SK-N-SH (cell line): ENCODE measurements around the gene FBXL7. TPM values are rescaled to one million over a fixed set of nuclear protein-coding genes. Genes with fewer than 3 reads are reported as not detected.

Experiments
- CTCF ChIA-PET: fragments of 300-600, 350-600 bp; formaldehyde crosslinking; extraction: SDS; loops from one replicate; lab custom pipeline; 2021; lab: Yijun Ruan, JAX
- POLR2A ChIA-PET: fragments of 350-600 bp; sonication (Branson Sonifier 250); formaldehyde crosslinking; extraction: SDS; loops from one replicate; lab custom pipeline; 2020; ENCODE audit warnings: antibody characterized with exemption, inconsistent platforms; lab: Yijun Ruan, JAX
- DNase-seq: peaks from one replicate; pipeline ENCODE4 v3.0.0; 2012
- H2AFZ ChIP-seq: fragments of 200-600 bp; sonication (generic); 2 replicates; pipeline ENCODE4 v1.8.1; 2016; ENCODE audit warnings: antibody characterized with exemption, mild to moderate bottlenecking, low read depth
- H3F3A ChIP-seq: fragments of 200-600 bp; sonication (generic); replicated peaks from 2 replicates; pipeline ENCODE3; 2016; ENCODE audit warnings: antibody characterized with exemption, mild to moderate bottlenecking; ENCODE audit not compliant: insufficient read depth
- H3K27ac ChIP-seq, 2 experiments: fragments of 200-500 bp in 1 of 2; fragments of 200-600 bp in 1 of 2; sonication (Bioruptor generic) in 1 of 2; sonication (generic), shearing (Covaris generic) in 1 of 2; 2 replicates each; pipeline versions ENCODE4 v1.5.1 to v1.6.1; 2014 to 2016; ENCODE audit warnings: low read depth in 2 of 2, inconsistent platforms in 1 of 2, low read length in 1 of 2, mild to moderate bottlenecking in 1 of 2, mixed read lengths in 1 of 2
- H3K27me3 ChIP-seq: fragments of 200-600 bp; sonication (generic), shearing (Covaris generic); 2 replicates; pipeline ENCODE4 v1.6.1; 2016; ENCODE audit warnings: mixed run types; ENCODE audit not compliant: insufficient read depth
- H3K36me3 ChIP-seq, 2 experiments: fragments of 200-500 bp in 1 of 2; fragments of 200-600 bp in 1 of 2; sonication (Bioruptor generic) in 1 of 2; sonication (generic) in 1 of 2; replicated peaks in 1 of 2; 2 replicates each; pipeline versions ENCODE3 to v1.5.1; 2014 to 2016; ENCODE audit warnings: low read length in 1 of 2, mild to moderate bottlenecking in 1 of 2; ENCODE audit not compliant: insufficient read depth in 2 of 2, control insufficient read depth in 1 of 2
- H3K4me1 ChIP-seq, 2 experiments: fragments of 200-500 bp in 1 of 2; fragments of 200-600 bp in 1 of 2; sonication (Bioruptor generic) in 1 of 2; sonication (generic), shearing (Covaris generic) in 1 of 2; 2 replicates each; pipeline versions ENCODE4 v1.5.1 to v1.6.1; 2014 to 2016; ENCODE audit warnings: low read depth in 1 of 2, low read length in 1 of 2, mixed run types in 1 of 2; ENCODE audit not compliant: insufficient read depth in 2 of 2, control insufficient read depth in 1 of 2
- H3K4me2 ChIP-seq: fragments of 200-600 bp; sonication (generic), shearing (Covaris generic); 2 replicates; pipeline ENCODE4 v1.6.1; 2017; ENCODE audit warnings: mixed run types
- H3K4me3 ChIP-seq, 2 experiments: fragments of 200-500 bp in 1 of 2; fragments of 200-600 bp in 1 of 2; sonication (Bioruptor generic) in 1 of 2; sonication (generic), shearing (Covaris generic) in 1 of 2; 2 replicates each; pipeline versions ENCODE4 v1.5.1 to v1.8.1; 2014 to 2016; ENCODE audit warnings: low read depth in 2 of 2, inconsistent platforms in 1 of 2, low read length in 1 of 2, mild to moderate bottlenecking in 1 of 2, mixed read lengths in 1 of 2, moderate library complexity in 1 of 2
- H3K79me2 ChIP-seq: fragments of 200-600 bp; sonication (generic); 2 replicates; pipeline ENCODE4 v1.8.1; 2017; ENCODE audit warnings: mild to moderate bottlenecking; ENCODE audit not compliant: insufficient read depth
- H3K9ac ChIP-seq: fragments of 200-600 bp; sonication (generic); 2 replicates; pipeline ENCODE4 v1.6.1; 2017; ENCODE audit warnings: mixed run types
- H3K9me2 ChIP-seq: fragments of 200-600 bp; sonication (generic); 2 replicates; pipeline ENCODE4 v1.6.1; 2017; ENCODE audit warnings: mixed run types
- H3K9me3 ChIP-seq: fragments of 200-600 bp; sonication (generic); 2 replicates; pipeline ENCODE4 v1.6.1; 2017; ENCODE audit warnings: mixed run types, mild to moderate bottlenecking, moderate library complexity
- H4K20me1 ChIP-seq: fragments of 200-600 bp; sonication (generic); 2 replicates; pipeline ENCODE4 v1.6.1; 2017; ENCODE audit warnings: mild to moderate bottlenecking, mixed run types; ENCODE audit not compliant: insufficient read depth
- ELF1 ChIP-seq: IDR thresholded peaks from 2 replicates; pipeline ENCODE4 v1.4.0; 2012
- FOXJ3 ChIP-seq: sonication (generic); formaldehyde crosslinking; IDR thresholded peaks from 2 replicates; pipeline ENCODE4 v1.5.1; 2020; ENCODE audit warnings: mild to moderate bottlenecking, missing genetic modification reagents
- FOXM1 ChIP-seq: IDR thresholded peaks from 2 replicates; pipeline ENCODE4 v1.4.0; 2012; ENCODE audit warnings: low read depth, mild to moderate bottlenecking
- GABPA ChIP-seq: IDR thresholded peaks from 2 replicates; pipeline ENCODE4 v1.4.0; 2012; ENCODE audit warnings: low read depth, mild to moderate bottlenecking
- GATA2 ChIP-seq: sonication (generic); formaldehyde crosslinking; IDR thresholded peaks from 2 replicates; pipeline ENCODE4 v1.5.0; 2020; ENCODE audit warnings: mild to moderate bottlenecking, missing genetic modification reagents
- JUND ChIP-seq: IDR thresholded peaks from 2 replicates; pipeline ENCODE4 v1.4.0; 2012
- MEF2A ChIP-seq: IDR thresholded peaks from 2 replicates; pipeline ENCODE4 v1.4.0; 2012; ENCODE audit warnings: low read depth, borderline replicate concordance
- MXI1 ChIP-seq: IDR thresholded peaks from 2 replicates; pipeline ENCODE4 v1.6.1; 2012; ENCODE audit warnings: mild to moderate bottlenecking, low read depth, low read length, improper control_type of control experiment
- NFIC ChIP-seq: IDR thresholded peaks from 2 replicates; pipeline ENCODE4 v1.4.0; 2012; ENCODE audit warnings: borderline replicate concordance
- NRF1 ChIP-seq: IDR thresholded peaks from 2 replicates; pipeline ENCODE4 v1.6.1; 2012; ENCODE audit warnings: low read depth, mild to moderate bottlenecking, low read length
- POLR2AphosphoS5 ChIP-seq: IDR thresholded peaks from 2 replicates; pipeline ENCODE4 v1.6.1; 2012; ENCODE audit warnings: low read depth, low read length
- RCOR1 ChIP-seq: fragments of 150-350 bp; IDR thresholded peaks from 2 replicates; pipeline ENCODE4 v1.6.1; 2017; ENCODE audit warnings: antibody characterized with exemption, low read length
- REST ChIP-seq: IDR thresholded peaks from 2 replicates; pipeline ENCODE4 v1.6.1; 2012; ENCODE audit warnings: mild to moderate bottlenecking, low read depth, low read length, moderate library complexity
- RXRA ChIP-seq: IDR thresholded peaks from 2 replicates; pipeline ENCODE4 v1.4.0; 2012; ENCODE audit warnings: low read depth, mild to moderate bottlenecking, borderline replicate concordance
- SIN3A ChIP-seq: IDR thresholded peaks from 2 replicates; pipeline ENCODE4 v1.6.1; 2012; ENCODE audit warnings: low read depth, mild to moderate bottlenecking, low read length, moderate library complexity, borderline replicate concordance
- USF1 ChIP-seq: IDR thresholded peaks from 2 replicates; pipeline ENCODE4 v1.4.0; 2012; ENCODE audit warnings: low read depth, borderline replicate concordance
- USF2 ChIP-seq: fragments of 150-350 bp; IDR thresholded peaks from 2 replicates; pipeline ENCODE4 v1.6.1; 2017; ENCODE audit warnings: antibody characterized with exemption, low read length, low read depth, borderline replicate concordance
- YY1 ChIP-seq: IDR thresholded peaks from 2 replicates; pipeline ENCODE4 v1.4.0; 2012; ENCODE audit warnings: low read depth, mild to moderate bottlenecking
- WGBS: methylation state at CpG from one replicate; pipeline ENCODE4 v1.1.6; 2017; ENCODE audit warnings: low lambda C conversion rate; 5-methylcytosine and 5-hydroxymethylcytosine counted together
- polyA plus RNA-seq, 3 experiments: library from polyadenylated mRNA; depleted of rRNA; stranded (reverse); fragments of >200 nt; gene quantifications; 2 replicates each; pipeline ENCODE4 v1.2.3, GENCODE V29; 2012
- TF ChIP-seq, protein P1 (sequence below): fragments of 150-350 bp; IDR thresholded peaks from 2 replicates; pipeline ENCODE4 v1.6.1; 2016; ENCODE audit warnings: mild to moderate bottlenecking, low read depth, low read length

FBXL7 gene
- polyA plus RNA-seq, 1 of the 3 experiments (the other 2 are of a cell fraction): 7.0 TPM

- H3K27me3 ChIP-seq: no peaks in the 10 kb centered on the region
Observed at GRCh38 chr5:15528476-15528875, 28.5 kb downstream of the FBXL7 start.

GRCh38 chr5:15529013-15529412 is 29.0 kb downstream of the FBXL7 start:
- peaks cover 24% of the 10 kb centered on the region; the same call in 1 of the 2 replicates for H3K79me2 ChIP-seq

More at GRCh38 chr5:15528476-15528875, 28.5 kb downstream of the FBXL7 start:
- ChIA-PET CTCF (no interaction called here), POLR2A (no interaction called here)
- H3K4me3 ChIP-seq: no peak overlapping the region
- H3K9ac ChIP-seq: no peak overlapping the region
- peaks cover 0 to 2% of the 10 kb centered on the region in 2 experiments for H3K36me3 ChIP-seq
- DNase-seq: no peak
- no peaks in the 10 kb centered on the region for H3F3A ChIP-seq
- H3K27ac ChIP-seq: no peak overlapping the region
- H3K9me2 ChIP-seq: no peaks in the 10 kb centered on the region
- no peak overlapping the region for H2AFZ ChIP-seq
- peaks cover 0 to 20% of the 10 kb centered on the region in 2 experiments; a peak in 2 of 4 replicates for H3K4me1 ChIP-seq
- WGBS: 92% methylated on average over 3 of the region's 3 CpGs
- H4K20me1 ChIP-seq: peaks cover 9% of the 10 kb centered on the region; the same call in 1 of the 2 replicates
- H3K79me2 ChIP-seq: peaks cover 27% of the 10 kb centered on the region; the same call in 1 of the 2 replicates
- TF ChIP-seq RCOR1: no peak
- no peak for TF ChIP-seq MXI1
- no peak for TF ChIP-seq FOXM1
- no peak for TF ChIP-seq JUND
- no peak for TF ChIP-seq NFIC
- TF ChIP-seq USF2: no peak
- no peaks in the 10 kb centered on the region for H3K9me3 ChIP-seq
- no peak overlapping the region for H3K4me2 ChIP-seq

More at GRCh38 chr5:15529013-15529412, 29.0 kb downstream of the FBXL7 start:
- Histone ChIP-seq H3K4me3 (no peak overlapping the region), H3K27me3 (no peaks in the 10 kb centered on the region), H2AFZ (no peak overlapping the region), H3F3A (no peaks in the 10 kb centered on the region), H3K9me3 (no peaks in the 10 kb centered on the region), H3K4me1 (peaks cover 0 to 18% of the 10 kb centered on the region in 2 experiments; a peak in 2 of 4 replicates), H3K27ac (no peak overlapping the region), H3K4me2 (no peak overlapping the region), H3K9me2 (no peaks in the 10 kb centered on the region), H4K20me1 (peaks cover 9% of the 10 kb centered on the region; the same call in 1 of the 2 replicates), H3K9ac (no peak overlapping the region), H3K36me3 (peaks cover 0 to 2% of the 10 kb centered on the region in 2 experiments)
- no peak for DNase-seq
- 87% methylated on average over 5 of the region's 5 CpGs for WGBS
- POLR2A ChIA-PET: no interaction called here
- CTCF ChIA-PET: no interaction called here
- TF ChIP-seq NRF1 (no peak), SIN3A (no peak), USF1 (no peak), RXRA (no peak), YY1 (no peak), POLR2AphosphoS5 (no peak), NFIC (no peak), ELF1 (no peak), GATA2 (no peak), GABPA (no peak), REST (no peak), FOXJ3 (CRISPR knock-in tag) (no peak), FOXM1 (no peak), JUND (no peak), MEF2A (no peak)
- TF ChIP-seq, protein P1, sequence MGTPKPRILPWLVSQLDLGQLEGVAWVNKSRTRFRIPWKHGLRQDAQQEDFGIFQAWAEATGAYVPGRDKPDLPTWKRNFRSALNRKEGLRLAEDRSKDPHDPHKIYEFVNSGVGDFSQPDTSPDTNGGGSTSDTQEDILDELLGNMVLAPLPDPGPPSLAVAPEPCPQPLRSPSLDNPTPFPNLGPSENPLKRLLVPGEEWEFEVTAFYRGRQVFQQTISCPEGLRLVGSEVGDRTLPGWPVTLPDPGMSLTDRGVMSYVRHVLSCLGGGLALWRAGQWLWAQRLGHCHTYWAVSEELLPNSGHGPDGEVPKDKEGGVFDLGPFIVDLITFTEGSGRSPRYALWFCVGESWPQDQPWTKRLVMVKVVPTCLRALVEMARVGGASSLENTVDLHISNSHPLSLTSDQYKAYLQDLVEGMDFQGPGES: no peak
- TF ChIP-seq, all 33 proteins: peak for 0
